ENCODE measurements around the gene RNF167. TPM values are rescaled to one million over a fixed set of nuclear protein-coding genes. Genes with fewer than 3 reads are reported as not detected.

The RNF167 gene
- total and polyA plus RNA-seq, 12 donors, result 65.0 to 202 (median 85.5) TPM

DNA sequence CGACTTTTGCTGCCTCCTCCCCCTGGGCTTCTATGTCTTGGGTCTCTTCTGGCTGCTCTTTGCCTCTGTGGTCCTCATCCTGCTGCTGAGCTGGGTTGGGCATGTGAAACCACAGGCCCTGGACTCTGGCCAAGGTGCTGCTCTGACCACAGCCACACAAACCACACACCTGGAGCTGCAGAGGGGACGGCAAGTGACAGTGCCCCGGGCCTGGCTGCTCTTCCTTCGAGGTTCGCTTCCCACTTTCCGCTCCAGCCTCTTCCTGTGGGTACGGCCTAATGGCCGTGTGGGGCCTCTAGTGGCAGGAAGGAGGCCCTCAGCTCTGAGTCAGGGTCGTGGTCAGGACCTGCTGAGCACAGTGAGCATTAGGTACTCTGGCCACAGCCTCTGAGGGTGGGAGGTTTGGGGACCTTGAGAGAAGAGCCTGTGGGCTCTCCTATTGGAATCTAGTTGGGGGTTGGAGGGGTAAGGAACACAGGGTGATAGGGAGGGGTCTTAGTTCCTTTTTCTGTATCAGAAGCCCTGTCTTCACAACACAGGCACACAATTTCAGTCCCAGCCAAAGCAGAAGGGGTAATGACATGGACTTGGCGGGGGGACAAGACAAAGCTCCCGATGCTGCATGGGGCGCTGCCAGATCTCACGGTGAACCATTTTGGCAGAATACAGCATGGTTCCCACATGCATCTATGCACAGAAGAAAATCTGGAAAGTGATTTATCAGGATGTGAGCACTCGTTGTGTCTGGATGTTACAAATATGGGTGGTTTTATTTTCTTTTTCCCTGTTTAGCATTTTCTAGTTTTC is 5.7 kb upstream of the RNF167 start:
- Histone ChIP-seq H3K36me3 (peaks cover 0 to 35% (median 10%) of the 10 kb centered on the region in 9 donors), H3K9me3 (no peaks in the 10 kb centered on the region), H3K4me3 (no peak overlapping the region), H3K27ac (peak overlapping the region in 7 of 10 donors; percentile 13 to 65 (median 42)), H3K27me3 (no peaks in the 10 kb centered on the region), H3K4me1 (peaks cover 15 to 45% (median 26%) of the 10 kb centered on the region in 9 donors)
- intact Hi-C loops (cut with DNase I), result loop anchor here in 2 of 10 donors (10.0 kb wide), 1 partner anchor 50 kb away; the partner anchor contains the start of gene CAMTA2 (in 2 of the 2)
- TF ChIP-seq, protein P1, sequence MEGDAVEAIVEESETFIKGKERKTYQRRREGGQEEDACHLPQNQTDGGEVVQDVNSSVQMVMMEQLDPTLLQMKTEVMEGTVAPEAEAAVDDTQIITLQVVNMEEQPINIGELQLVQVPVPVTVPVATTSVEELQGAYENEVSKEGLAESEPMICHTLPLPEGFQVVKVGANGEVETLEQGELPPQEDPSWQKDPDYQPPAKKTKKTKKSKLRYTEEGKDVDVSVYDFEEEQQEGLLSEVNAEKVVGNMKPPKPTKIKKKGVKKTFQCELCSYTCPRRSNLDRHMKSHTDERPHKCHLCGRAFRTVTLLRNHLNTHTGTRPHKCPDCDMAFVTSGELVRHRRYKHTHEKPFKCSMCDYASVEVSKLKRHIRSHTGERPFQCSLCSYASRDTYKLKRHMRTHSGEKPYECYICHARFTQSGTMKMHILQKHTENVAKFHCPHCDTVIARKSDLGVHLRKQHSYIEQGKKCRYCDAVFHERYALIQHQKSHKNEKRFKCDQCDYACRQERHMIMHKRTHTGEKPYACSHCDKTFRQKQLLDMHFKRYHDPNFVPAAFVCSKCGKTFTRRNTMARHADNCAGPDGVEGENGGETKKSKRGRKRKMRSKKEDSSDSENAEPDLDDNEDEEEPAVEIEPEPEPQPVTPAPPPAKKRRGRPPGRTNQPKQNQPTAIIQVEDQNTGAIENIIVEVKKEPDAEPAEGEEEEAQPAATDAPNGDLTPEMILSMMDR (IDR thresholded peaks at IDR 0.05), result peak in 5 of 9 donors; percentile 12 to 38 (median 32)
- ATAC-seq (peak; percentile 17 to 44 (median 38)), DNase-seq (peak in 1 of 2 donors; percentile 37)
- WGBS, 2 donors, result 16 to 17% methylated on average over 14 of the region's 14 CpGs

- Histone ChIP-seq H3K27ac (no peak overlapping the region), H3K4me1 (peaks cover 15 to 46% (median 28%) of the 10 kb centered on the region in 9 donors), H3K4me3 (no peak overlapping the region), H3K9me3 (no peaks in the 10 kb centered on the region), H3K27me3 (no peaks in the 10 kb centered on the region), H3K36me3 (peaks cover 0 to 35% (median 10%) of the 10 kb centered on the region in 9 donors)
- intact Hi-C loops (cut with DNase I), result loop anchor here in 2 of 10 donors (10.0 kb wide), 1 partner anchor 49 kb away; the partner anchor contains the start of gene CAMTA2 (in 2 of the 2)
- no peak for DNase-seq
- ATAC-seq, result no peak
- TF ChIP-seq, protein P1 (IDR thresholded peaks at IDR 0.05), result no peak
Observed at GRCh38 chr17:4935650-4936049, 4.4 kb upstream of the RNF167 start.

DNA sequence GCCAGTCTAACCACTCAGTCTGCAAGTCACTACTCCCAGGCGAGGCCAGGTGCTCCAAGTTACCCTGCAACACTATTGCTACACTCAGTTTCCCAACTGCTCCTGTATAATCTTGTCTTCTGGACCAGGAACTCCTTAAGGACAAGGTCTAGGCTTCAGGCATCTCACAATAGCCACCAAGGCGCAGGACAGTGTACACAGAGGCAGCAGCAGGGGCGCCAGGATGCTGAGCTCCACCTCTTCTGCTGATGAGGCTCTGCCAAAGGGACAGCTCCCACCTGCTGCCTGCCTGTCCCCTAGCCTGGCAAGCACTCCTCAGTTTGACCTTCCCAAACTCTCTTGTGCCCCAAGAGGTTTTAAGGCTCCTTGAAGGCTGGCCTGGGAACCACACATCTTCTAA is 3.6 kb upstream of the RNF167 start:
- H3K27ac ChIP-seq, result no peak overlapping the region
- no peak overlapping the region for H3K4me3 ChIP-seq
- H3K27me3 ChIP-seq, result no peaks in the 10 kb centered on the region
- H3K4me1 ChIP-seq, result peaks cover 19 to 53% (median 35%) of the 10 kb centered on the region in 9 donors
- TF ChIP-seq, protein P1 (IDR thresholded peaks at IDR 0.05), result no peak
- H3K9me3 ChIP-seq, result no peaks in the 10 kb centered on the region
- no peak for ATAC-seq
- H3K36me3 ChIP-seq, result peaks cover 0 to 35% (median 10%) of the 10 kb centered on the region in 9 donors
- 83 to 85% methylated on average over 3 of the region's 3 CpGs for WGBS, 2 donors
- intact Hi-C loops (cut with DNase I), result loop anchor here in 2 of 10 donors (10.0 kb wide), 1 partner anchor 48 kb away; the partner anchor contains the start of gene CAMTA2 (in 2 of the 2)
- DNase-seq, result no peak

- Histone ChIP-seq H3K4me3 (no peak overlapping the region), H3K9me3 (no peaks in the 10 kb centered on the region), H3K36me3 (peaks cover 0 to 44% (median 11%) of the 10 kb centered on the region in 9 donors), H3K27ac (peak overlapping the region in 1 of 10 donors; percentile 6), H3K27me3 (no peaks in the 10 kb centered on the region), H3K4me1 (peaks cover 20 to 57% (median 41%) of the 10 kb centered on the region in 9 donors)
- DNase-seq, result no peak
- 90 to 94% methylated on average over 16 of the region's 16 CpGs for WGBS, 2 donors
- intact Hi-C loops (cut with DNase I), result loop anchor here in 2 of 10 donors (10.0 kb wide), 1 partner anchor 47 kb away; the partner anchor contains the start of gene CAMTA2 (in 2 of the 2)
- no peak for ATAC-seq
- TF ChIP-seq, protein P1 (IDR thresholded peaks at IDR 0.05), result no peak
Observed at GRCh38 chr17:4937553-4937952, 2.5 kb upstream of the RNF167 start.

Measured in heart right ventricle (tissue), 16 donors.